PC-3 (cell line): ENCODE results near the gene DYNC2I2. TPM values are rescaled to one million over a fixed set of nuclear protein-coding genes. Genes with fewer than 3 reads are reported as not detected.
A peak's percentile ranks its signal among the peaks of the same experiment; 100 is the strongest.

ENCODE experiments used
- ATAC-seq: fragments of 200-7000 bp; cut with Tn5 transposase; 2 replicates; pipeline ENCODE4 v1.9.1; 2020; ENCODE audit warnings: mild to moderate bottlenecking, moderate library complexity
- BruUV-seq: library from RNA; stranded (reverse); fragments of 400-500 nt; replicated peaks from 2 replicates; lab custom pipeline; 2021; lab: Mats Ljungman, UMichigan
- CTCF ChIA-PET: fragments of 300-600 bp; sonication (Branson Sonifier 250); formaldehyde crosslinking; loops from one replicate; lab custom pipeline; 2022; ENCODE audit warnings: antibody characterized with exemption; lab: Charles Lee
- POLR2A ChIA-PET: fragments of 300-600 bp; sonication (Branson Sonifier 250); formaldehyde crosslinking; loops from one replicate; lab custom pipeline; 2022; ENCODE audit warnings: antibody characterized with exemption; ENCODE audit not compliant: unreplicated experiment; lab: Charles Lee
- DNase-seq: peaks from one replicate; pipeline ENCODE4 v3.0.0-alpha.2; 2015
- H2AFZ ChIP-seq: fragments of 300-600 bp; sonication (generic); 2 replicates; pipeline ENCODE4 v1.6.0; 2016; ENCODE audit warnings: antibody characterized with exemption, low read length
- H3F3A ChIP-seq: fragments of 300-600 bp; sonication (generic); one replicate; pipeline ENCODE4 v1.6.0; 2017; ENCODE audit warnings: antibody characterized with exemption, low read length, control low read depth, mild to moderate bottlenecking; ENCODE audit not compliant: unreplicated experiment
- H3K27ac ChIP-seq: fragments of 300-600 bp; sonication (generic); 2 replicates; pipeline ENCODE4 v1.5.1; 2016; ENCODE audit warnings: mild to moderate bottlenecking, low read length
- H3K27me3 ChIP-seq: fragments of 300-600 bp; sonication (generic); 2 replicates; pipeline ENCODE4 v1.6.1; 2016; ENCODE audit warnings: low read length, mixed read lengths
- H3K36me3 ChIP-seq: fragments of 300-600 bp; sonication (generic); 2 replicates; pipeline ENCODE4 v1.6.1; 2016; ENCODE audit warnings: low read depth, mixed run types, low read length, mixed read lengths
- H3K4me1 ChIP-seq: fragments of 300-600 bp; sonication (generic); 2 replicates; pipeline ENCODE4 v1.5.1; 2016; ENCODE audit warnings: low read length; ENCODE audit not compliant: insufficient read depth
- H3K4me2 ChIP-seq: fragments of 300-600 bp; sonication (generic); 2 replicates; pipeline ENCODE4 v1.6.0; 2016; ENCODE audit warnings: low read length
- H3K4me3 ChIP-seq: fragments of 300-600 bp; sonication (generic); 2 replicates; pipeline ENCODE4 v1.5.1; 2016; ENCODE audit warnings: mild to moderate bottlenecking, low read length, mixed read lengths
- H3K79me2 ChIP-seq: fragments of 300-600 bp; sonication (generic); 2 replicates; pipeline ENCODE4 v1.6.1; 2017; ENCODE audit warnings: low read length, mixed read lengths
- H3K9ac ChIP-seq: fragments of 300-600 bp; sonication (generic); 2 replicates; pipeline ENCODE4 v1.6.0; 2016; ENCODE audit warnings: mild to moderate bottlenecking, low read length
- H3K9me2 ChIP-seq: fragments of 300-600 bp; sonication (generic); replicated peaks from 2 replicates; pipeline ENCODE4 v1.6.1; 2016; ENCODE audit warnings: mixed run types, low read length, mixed read lengths
- H3K9me3 ChIP-seq: fragments of 300-600 bp; sonication (generic); 2 replicates; pipeline ENCODE4 v1.6.1; 2016; ENCODE audit warnings: low read length, mixed read lengths
- H4K20me1 ChIP-seq: fragments of 300-600 bp; sonication (generic); 2 replicates; pipeline ENCODE4 v1.6.1; 2016; ENCODE audit warnings: low read length, mixed read lengths
- CTCF ChIP-seq: fragments of 300-600 bp; sonication (generic); conservative IDR thresholded peaks from 2 replicates; pipeline ENCODE4 v1.5.1; 2017; ENCODE audit warnings: antibody characterized with exemption, low read depth, mild to moderate bottlenecking, low read length
- EZH2 ChIP-seq: fragments of 300-600 bp; sonication (generic); IDR thresholded peaks from one replicate; pipeline ENCODE4 v1.6.1; 2017; ENCODE audit warnings: antibody characterized with exemption, mild to moderate bottlenecking, low read length; ENCODE audit not compliant: unreplicated experiment
- EZH2phosphoT487 ChIP-seq: fragments of 300-600 bp; sonication (generic); IDR thresholded peaks from 2 replicates; pipeline ENCODE4 v1.6.1; 2018; ENCODE audit warnings: mild to moderate bottlenecking, antibody characterized with exemption, low read length, borderline replicate concordance
- intact Hi-C: fragments of 100-400 bp; cut with micrococcal nuclease; formaldehyde crosslinking; loops from 2 replicates; pipeline ENCODE4 v1.9.0; 2023
- total RNA-seq: library from RNA; depleted of rRNA; stranded (reverse); fragments of >200 nt; gene quantifications from 2 replicates; pipeline ENCODE4 v1.2.3, GENCODE V29; 2014

Gene DYNC2I2
- total RNA-seq, 1 experiment from 2014 or later, result 196 TPM

- TF ChIP-seq EZH2phosphoT487 (no peak), CTCF (no peak), EZH2 (no peak)
- H3K27ac ChIP-seq, result peak overlapping the region; percentile 95
- peak overlapping the region; percentile 99 for H3K4me2 ChIP-seq
- no peaks in the 10 kb centered on the region for H4K20me1 ChIP-seq
- DNase-seq (peak; percentile 86), ATAC-seq (peak; percentile 70)
- H3F3A ChIP-seq, result no peaks in the 10 kb centered on the region
- peaks cover 41% of the 10 kb centered on the region for H3K4me1 ChIP-seq
- intact Hi-C loops, result loop anchor here (2.0 to 5.0 kb wide), 2 partner anchors 28 to 47 kb away; partner anchors contain the start of gene DYNC2I2
- H3K27me3 ChIP-seq, result no peaks in the 10 kb centered on the region
- H2AFZ ChIP-seq, result peak overlapping the region; percentile 72
- CTCF ChIA-PET, result interaction anchor here (0.5 to 0.9 kb wide), 4 partner anchors 17 to 49 kb away, joined by 3 read pairs; partner anchors contain the start of gene PKN3
- H3K9me2 ChIP-seq, result no peaks in the 10 kb centered on the region
- BruUV-seq, result no TSS peak
- peak overlapping the region; percentile 98 for H3K9ac ChIP-seq
- no peaks in the 10 kb centered on the region for H3K9me3 ChIP-seq
- H3K36me3 ChIP-seq, result no peaks in the 10 kb centered on the region
- peaks cover 59% of the 10 kb centered on the region for H3K79me2 ChIP-seq
- POLR2A ChIA-PET, result interaction anchor here (1.1 kb wide), 1 partner anchor 15 kb away, joined by 3 read pairs; no protein-coding TSS in a partner anchor
- H3K4me3 ChIP-seq, result peak overlapping the region; percentile 92
These were observed 27.9 kb upstream of the DYNC2I2 start for GRCh38 chr9:128684325-128685199.

- no peaks in the 10 kb centered on the region for H3K9me3 ChIP-seq
- peak overlapping the region; percentile 99 for H3K4me2 ChIP-seq
- DNase-seq, result no peak
- H3F3A ChIP-seq, result no peaks in the 10 kb centered on the region
- H3K4me3 ChIP-seq, result peak overlapping the region; percentile 92
- H3K79me2 ChIP-seq, result peaks cover 59% of the 10 kb centered on the region
- H3K27ac ChIP-seq, result peak overlapping the region; percentile 95
- BruUV-seq, result TSS peak; percentile 85
- peaks cover 41% of the 10 kb centered on the region for H3K4me1 ChIP-seq
- no peaks in the 10 kb centered on the region for H4K20me1 ChIP-seq
- peak overlapping the region; percentile 49; the same call in 1 of the 2 replicates for H2AFZ ChIP-seq
- ChIA-PET CTCF (interaction anchor here (0.6 kb wide), 2 partner anchors 18 to 43 kb away, joined by 3 read pairs; no protein-coding TSS in a partner anchor), POLR2A (interaction anchor here (1.1 kb wide), 1 partner anchor 16 kb away, joined by 3 read pairs; no protein-coding TSS in a partner anchor)
- intact Hi-C loops, result loop anchor here (2.0 to 5.0 kb wide), 2 partner anchors 27 to 47 kb away; partner anchors contain the start of gene DYNC2I2
- TF ChIP-seq EZH2 (no peak), EZH2phosphoT487 (no peak), CTCF (no peak)
- H3K9ac ChIP-seq, result peak overlapping the region; percentile 98
- H3K9me2 ChIP-seq, result no peaks in the 10 kb centered on the region
- no peaks in the 10 kb centered on the region for H3K27me3 ChIP-seq
- H3K36me3 ChIP-seq, result no peaks in the 10 kb centered on the region
- ATAC-seq, result no peak
These were observed 27.3 kb upstream of the DYNC2I2 start for GRCh38 chr9:128684065-128684324.
